HG02610 (cell line): Measurements from ENCODE around the gene INSL6.
"Not testable (repeated sequence)": the region's sequence is repeated elsewhere in the genome, so short reads cannot be mapped to it uniquely, and the experiment has no call there.

Experiments
- ATAC-seq: cut with Tn5 transposase; IDR thresholded peaks from one replicate; pipeline ENCODE4 v1.9.1; 2021; ENCODE audit warnings: mild to moderate bottlenecking, moderate library complexity; ENCODE audit not compliant: unreplicated experiment

The INSL6 gene

GRCh38 chr9:5185220-5185840 lies at the start of gene INSL6:
Gene INSL6 (minus strand): TSS chr9:5185639. CDS start chr9:5185602, 37 bp downstream.
- no peak for ATAC-seq

GRCh38 chr9:5231212-5231611 lies 45.8 kb upstream of the INSL6 start, which contains the start of gene INSL4:
Gene INSL4 (plus strand): TSS chr9:5231419. CDS start chr9:5231524, 105 bp downstream.
- no peak for ATAC-seq

DNA sequence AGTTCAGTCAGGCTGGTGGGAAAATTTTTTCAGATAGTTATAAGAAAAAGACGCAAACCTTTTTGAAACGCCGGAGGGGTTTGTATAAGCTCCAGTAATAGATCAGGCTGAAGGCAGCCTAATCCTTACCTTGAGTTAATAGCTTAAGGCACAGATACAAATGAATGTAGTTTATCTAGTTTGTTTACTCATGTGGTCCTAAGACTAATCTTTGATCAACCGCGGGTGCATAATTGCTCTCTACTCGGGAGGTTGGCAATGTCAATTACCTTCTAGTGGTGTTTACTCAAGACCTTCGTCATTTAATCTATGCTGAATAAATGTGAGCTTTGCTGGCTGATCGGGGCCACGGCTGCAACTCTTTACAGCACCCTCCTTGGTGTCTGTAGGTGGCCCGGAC lies 45.1 kb upstream of the INSL6 start:
- no peak for ATAC-seq

DNA sequence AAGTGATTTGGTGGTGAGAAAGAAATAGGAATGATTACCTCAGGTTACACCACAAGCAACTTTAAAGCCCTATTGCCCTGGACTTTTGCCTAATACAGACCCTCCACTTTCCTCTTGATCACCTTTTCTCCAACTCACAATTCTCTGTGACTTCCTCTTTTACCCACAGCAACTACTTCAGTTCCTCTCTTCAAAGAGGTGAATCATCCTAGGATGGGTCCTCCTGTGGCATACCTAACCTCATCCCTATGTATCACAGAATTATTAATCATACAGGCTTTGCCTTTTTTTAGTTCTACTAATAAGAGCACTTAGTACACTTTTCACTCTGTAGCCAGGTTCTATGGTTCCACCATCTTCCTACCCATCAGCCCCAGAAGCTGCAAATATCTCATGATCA lies 19.6 kb upstream of the INSL6 start:
- ATAC-seq: no peak

DNA sequence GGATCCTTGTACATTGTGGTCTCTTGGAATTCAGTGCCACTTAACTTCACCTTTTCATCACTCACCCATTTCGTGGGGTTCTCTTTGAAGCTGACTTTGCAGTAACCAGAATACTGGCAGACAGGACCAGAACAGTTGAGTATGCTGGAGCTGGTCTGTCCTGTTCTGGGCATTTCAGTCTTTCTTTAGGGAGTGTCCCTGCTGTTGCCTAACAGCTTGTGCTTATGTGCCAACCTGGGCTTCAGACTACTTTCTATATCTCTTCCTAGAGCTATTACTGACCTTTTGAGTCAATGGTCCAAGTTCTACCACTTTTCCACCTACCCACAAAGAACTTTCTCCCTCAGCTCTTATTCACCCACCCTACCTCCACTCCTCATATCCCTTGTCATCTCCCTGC lies 10.0 kb upstream of the INSL6 start:
- ATAC-seq: no peak

DNA sequence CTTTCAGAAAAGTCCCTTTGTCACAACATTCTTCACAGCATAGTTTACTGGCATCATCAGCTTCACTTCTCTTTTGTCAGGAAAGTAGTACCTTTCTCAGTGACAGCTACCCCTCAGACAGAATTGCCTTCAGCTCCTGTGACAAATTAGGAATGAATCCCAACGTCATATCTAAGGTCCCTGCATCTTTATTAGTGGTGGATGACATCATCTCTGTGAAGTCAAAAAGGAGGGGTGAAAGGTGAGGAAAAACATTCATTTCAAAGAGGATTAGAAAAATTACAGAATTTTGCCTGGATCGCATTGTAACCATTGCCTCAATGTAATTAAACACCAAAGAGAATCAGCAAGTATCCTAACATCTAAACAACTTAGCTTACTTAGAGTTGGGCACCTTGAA lies 7.9 kb upstream of the INSL6 start:
- ATAC-seq: no peak

- ATAC-seq: no peak
Observed at GRCh38 chr9:5191985-5192384, 6.5 kb upstream of the INSL6 start.

GRCh38 chr9:5188060-5188984 lies 2.9 kb upstream of the INSL6 start:
- ATAC-seq: no peak

DNA sequence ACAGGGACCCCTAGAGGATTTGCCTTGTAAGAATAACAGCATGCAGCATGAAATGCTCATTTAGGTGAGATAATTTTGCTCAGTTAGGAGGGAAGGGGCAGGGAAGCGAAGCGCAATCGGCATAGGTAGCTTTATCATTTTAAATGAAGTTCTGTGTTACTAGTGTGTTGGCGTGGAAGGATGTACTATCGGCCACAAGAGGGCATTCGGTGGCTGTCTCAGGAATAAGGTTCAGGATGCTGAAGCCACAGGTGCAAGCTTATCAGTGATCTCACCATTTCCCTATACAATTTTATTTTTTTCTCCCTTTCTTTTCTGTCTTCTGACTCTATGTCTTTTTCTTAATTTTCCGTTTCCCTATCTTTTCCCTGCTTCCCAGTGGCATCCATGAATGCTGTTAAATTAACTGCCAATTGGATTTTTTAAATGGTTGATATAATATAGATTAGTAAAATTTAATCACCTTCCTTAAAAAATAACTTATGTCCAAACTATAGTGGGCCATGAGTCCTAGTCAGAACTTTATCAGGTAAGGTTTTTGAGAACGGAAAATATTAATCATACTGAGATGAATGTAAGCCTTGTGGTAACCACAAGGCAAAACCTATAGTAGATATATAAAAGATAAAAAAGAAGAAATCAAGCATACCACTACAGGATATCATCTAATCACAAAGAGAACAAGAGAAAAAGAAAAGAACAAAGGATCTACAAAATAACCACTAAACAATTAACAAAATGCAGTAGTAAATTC lies 1.2 kb upstream of the INSL6 start:
- no peak for ATAC-seq

DNA sequence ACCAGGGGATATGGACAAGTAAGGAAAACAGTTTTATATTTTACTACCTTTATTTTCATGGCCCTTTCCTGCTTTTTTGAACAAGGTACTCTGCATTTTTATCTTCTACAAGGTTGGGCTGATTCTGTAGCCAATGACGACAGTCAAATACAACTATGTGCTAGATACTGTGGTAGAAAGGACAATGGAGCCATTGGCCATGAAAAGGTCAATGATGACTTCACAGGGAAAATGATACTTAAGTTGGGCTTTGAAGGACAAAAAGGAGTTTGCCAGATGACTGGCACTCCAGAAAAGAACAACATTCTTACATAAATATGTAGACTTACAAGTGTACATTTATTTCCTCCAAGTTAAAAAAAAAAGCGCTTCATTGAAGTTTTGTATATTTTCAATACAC lies 663 bp downstream of the INSL6 start:
- no peak for ATAC-seq

DNA sequence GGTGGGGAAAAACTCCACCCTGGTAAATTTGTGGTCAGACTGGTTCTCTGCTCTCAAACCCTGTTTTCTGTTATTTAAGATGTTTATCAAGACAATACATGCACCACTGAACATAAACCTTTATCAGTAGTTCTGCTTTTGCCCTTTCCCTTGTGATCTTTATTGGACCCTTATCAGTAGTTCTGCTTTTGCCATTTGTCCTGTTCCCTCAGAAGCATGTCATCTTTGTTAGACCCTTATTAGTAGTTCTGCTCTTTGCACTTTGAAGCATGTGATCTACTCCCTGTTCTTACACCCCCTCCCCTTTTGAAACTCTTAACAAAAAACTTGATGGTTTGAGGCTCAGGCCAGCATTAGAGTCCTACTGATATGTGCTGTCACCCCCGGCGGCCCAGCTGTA lies 4.8 kb downstream of the INSL6 start:
- ATAC-seq: not testable (repeated sequence)

GRCh38 chr9:5178126-5178805 lies 7.2 kb downstream of the INSL6 start:
- no peak for ATAC-seq

GRCh38 chr9:5146241-5146640 lies 39.2 kb downstream of the INSL6 start:
- ATAC-seq: no peak

- no peak for ATAC-seq
Observed at GRCh38 chr9:5144217-5144616, 41.2 kb downstream of the INSL6 start.

GRCh38 chr9:5140151-5140550 lies 45.3 kb downstream of the INSL6 start:
- ATAC-seq: no peak

- ATAC-seq: no peak
Observed at GRCh38 chr9:5122516-5122915, 62.9 kb downstream of the INSL6 start.

DNA sequence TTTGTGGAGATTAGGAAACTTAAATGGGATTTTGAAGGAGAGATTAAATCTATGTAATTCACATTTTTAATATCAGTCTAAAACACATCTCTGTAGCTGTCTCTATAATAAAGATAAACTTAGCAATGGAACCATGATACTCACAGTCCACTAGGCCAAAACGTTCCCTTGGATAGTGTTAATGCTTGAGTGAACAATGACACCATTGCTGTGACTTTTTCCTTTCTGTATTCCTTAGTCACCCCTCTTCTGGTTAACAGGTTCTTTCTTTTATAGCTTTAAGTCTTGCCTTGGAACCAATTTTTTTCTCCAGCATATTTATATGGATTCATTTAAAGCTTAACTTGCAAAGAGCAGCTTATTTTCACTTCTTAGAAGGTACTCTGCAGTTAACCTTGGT lies 63.3 kb downstream of the INSL6 start:
- no peak for ATAC-seq

DNA sequence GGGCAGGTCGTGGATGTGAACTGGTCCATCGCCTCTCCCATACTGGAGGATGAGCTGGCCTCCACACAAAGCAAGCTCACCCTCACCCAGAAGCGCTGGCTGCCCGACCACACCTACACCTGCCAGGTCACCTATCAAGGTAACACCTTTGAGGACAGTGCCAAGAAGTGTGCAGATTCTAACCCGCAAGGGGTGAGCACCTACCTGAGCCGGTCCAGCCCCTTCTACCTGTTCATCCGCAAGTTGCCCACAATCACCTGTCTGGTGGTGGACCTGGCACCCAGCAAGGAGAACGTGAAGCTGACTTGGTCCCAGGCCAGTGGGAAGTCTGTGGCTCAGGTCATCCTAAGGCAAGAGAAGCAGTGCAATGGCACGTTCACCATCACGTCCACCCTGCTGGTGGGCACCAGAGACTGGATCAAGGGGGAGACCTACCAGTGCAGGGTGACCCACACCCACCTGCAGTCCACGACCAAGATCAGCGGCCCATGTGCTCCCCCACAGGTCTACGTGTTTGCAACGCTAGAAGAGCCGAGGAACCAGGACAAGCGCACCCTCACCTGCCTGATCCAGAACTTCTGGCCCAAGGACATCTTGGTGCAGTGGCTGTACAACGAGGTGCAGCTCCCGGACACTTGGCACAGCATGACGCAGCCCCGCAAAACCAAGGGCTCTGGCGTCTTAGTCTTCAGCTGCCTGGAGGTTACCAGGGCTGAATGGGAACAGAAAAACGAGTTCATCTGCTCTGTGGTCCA lies 71.3 kb downstream of the INSL6 start:
- no peak for ATAC-seq
